Nephron progenitor cell (in vitro differentiated cells): Measurements from ENCODE around the gene MTRR.

Source experiments
- DNase-seq: peaks from one replicate; pipeline ENCODE4 v3.0.0; 2021
- H3K27ac Mint-ChIP-seq: 2 replicates; pipeline ENCODE4 v1.8.0; 2021; ENCODE audit warnings: mild to moderate bottlenecking, moderate library complexity, mixed read lengths
- H3K27me3 Mint-ChIP-seq: 2 replicates; pipeline ENCODE4 v1.8.0; 2021; ENCODE audit warnings: mild to moderate bottlenecking, low read depth, mixed read lengths; ENCODE audit not compliant: poor library complexity
- H3K36me3 Mint-ChIP-seq: 2 replicates; pipeline ENCODE4 v1.8.0; 2021; ENCODE audit warnings: low read depth, mixed read lengths
- H3K4me1 Mint-ChIP-seq: 2 replicates; pipeline ENCODE4 v1.8.0; 2021; ENCODE audit warnings: mixed read lengths
- H3K4me3 Mint-ChIP-seq: 2 replicates; pipeline ENCODE4 v1.8.0; 2021; ENCODE audit warnings: mild to moderate bottlenecking, moderate library complexity, mixed read lengths
- H3K9me3 Mint-ChIP-seq: 2 replicates; pipeline ENCODE4 v1.8.0; 2021; ENCODE audit warnings: mild to moderate bottlenecking, moderate library complexity, mixed read lengths
- CTCF ChIP-seq: fragments of 200-600 bp; sonication (generic); IDR thresholded peaks from 2 replicates; pipeline ENCODE4 v1.5.0; 2021; ENCODE audit warnings: antibody characterized with exemption

The MTRR gene

GRCh38 chr5:7886849-7887475 is 18.0 kb downstream of the MTRR start:
- Mint-ChIP-seq H3K4me3 (no peak overlapping the region), H3K4me1 (no peaks in the 10 kb centered on the region), H3K36me3 (peaks cover 66% of the 10 kb centered on the region), H3K9me3 (no peaks in the 10 kb centered on the region), H3K27me3 (no peaks in the 10 kb centered on the region), H3K27ac (no peak overlapping the region)
- peak; percentile 49 for TF ChIP-seq CTCF
- DNase-seq: no peak

GRCh38 chr5:7888901-7889300 is 20.0 kb downstream of the MTRR start:
- no peaks in the 10 kb centered on the region for H3K9me3 Mint-ChIP-seq
- H3K27ac Mint-ChIP-seq: no peak overlapping the region
- no peaks in the 10 kb centered on the region for H3K27me3 Mint-ChIP-seq
- H3K36me3 Mint-ChIP-seq: peaks cover 71% of the 10 kb centered on the region
- H3K4me1 Mint-ChIP-seq: no peaks in the 10 kb centered on the region
- no peak for TF ChIP-seq CTCF
- no peak overlapping the region for H3K4me3 Mint-ChIP-seq
- DNase-seq: no peak

GRCh38 chr5:7894439-7894838 is 25.5 kb downstream of the MTRR start:
- no peak for DNase-seq
- no peaks in the 10 kb centered on the region for H3K4me1 Mint-ChIP-seq
- no peaks in the 10 kb centered on the region for H3K27me3 Mint-ChIP-seq
- no peaks in the 10 kb centered on the region for H3K9me3 Mint-ChIP-seq
- no peak overlapping the region for H3K27ac Mint-ChIP-seq
- TF ChIP-seq CTCF: no peak
- H3K36me3 Mint-ChIP-seq: peaks cover 83% of the 10 kb centered on the region
- H3K4me3 Mint-ChIP-seq: no peak overlapping the region

- no peaks in the 10 kb centered on the region for H3K9me3 Mint-ChIP-seq
- no peak for TF ChIP-seq CTCF
- no peak overlapping the region for H3K4me3 Mint-ChIP-seq
- H3K27ac Mint-ChIP-seq: no peak overlapping the region
- peaks cover 81% of the 10 kb centered on the region for H3K36me3 Mint-ChIP-seq
- no peak for DNase-seq
- no peaks in the 10 kb centered on the region for H3K4me1 Mint-ChIP-seq
- no peaks in the 10 kb centered on the region for H3K27me3 Mint-ChIP-seq
Measured at GRCh38 chr5:7894860-7895259, 25.9 kb downstream of the MTRR start.

GRCh38 chr5:7897014-7897600 is 28.2 kb downstream of the MTRR start:
- Mint-ChIP-seq H3K36me3 (peaks cover 83% of the 10 kb centered on the region), H3K27ac (no peak overlapping the region), H3K4me1 (no peaks in the 10 kb centered on the region), H3K27me3 (no peaks in the 10 kb centered on the region), H3K4me3 (no peak overlapping the region), H3K9me3 (no peaks in the 10 kb centered on the region)
- DNase-seq: peak; percentile 34
- peak; percentile 37 for TF ChIP-seq CTCF

- TF ChIP-seq CTCF: no peak
- Mint-ChIP-seq H3K27me3 (peaks cover 3% of the 10 kb centered on the region), H3K36me3 (peaks cover 87% of the 10 kb centered on the region), H3K4me3 (no peak overlapping the region), H3K4me1 (no peaks in the 10 kb centered on the region), H3K9me3 (peaks cover 8% of the 10 kb centered on the region), H3K27ac (no peak overlapping the region)
- DNase-seq: no peak
Measured at GRCh38 chr5:7902201-7902600, 33.3 kb downstream of the MTRR start.
